GM06990 (cell line): ENCODE data around the gene GPR6.

ENCODE experiments used
- DNase-seq: peaks from one replicate; pipeline ENCODE4 v3.0.0-alpha.2; 2011; ENCODE audit not compliant: insufficient read length; ENCODE audit errors: extremely low read depth
- H3K27me3 ChIP-seq: replicated peaks from 2 replicates; pipeline ENCODE4 v1.6.0; 2011; ENCODE audit warnings: low read length; ENCODE audit not compliant: control insufficient read depth, insufficient read depth
- H3K36me3 ChIP-seq: 2 replicates; pipeline ENCODE4 v1.5.1; 2011; ENCODE audit warnings: low read length; ENCODE audit not compliant: control insufficient read depth, insufficient read depth
- H3K4me3 ChIP-seq: replicated peaks from 2 replicates; pipeline ENCODE4 v1.5.1; 2011; ENCODE audit warnings: low read depth, mild to moderate bottlenecking, control low read depth, low read length
- TF ChIP-seq, protein P1 (sequence below): IDR thresholded peaks from 2 replicates; pipeline ENCODE4 v1.5.1; 2011; ENCODE audit warnings: low read length, control low read depth, mild to moderate bottlenecking, inconsistent platforms; ENCODE audit not compliant: insufficient read depth, poor library complexity, severe bottlenecking

The GPR6 gene

DNA sequence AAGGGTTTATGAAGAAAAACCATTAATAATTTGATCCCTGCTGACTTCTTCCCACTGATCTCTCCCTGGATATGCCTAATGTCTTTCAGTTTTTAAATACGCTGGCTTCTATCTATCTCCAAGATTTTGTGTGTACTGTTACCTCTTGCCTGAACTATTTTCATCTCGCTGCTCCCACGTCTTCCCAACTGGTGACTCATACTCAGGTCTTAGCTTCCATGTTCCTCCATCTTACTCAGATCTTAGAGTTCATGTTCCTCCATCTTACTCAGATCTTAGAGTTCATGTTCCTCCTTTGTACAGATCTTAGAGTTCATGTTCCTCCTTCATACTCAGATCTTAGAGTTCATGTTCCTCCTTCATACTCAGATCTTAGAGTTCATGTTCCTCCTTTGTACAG lies 21.6 kb downstream of the GPR6 start:
- H3K4me3 ChIP-seq = no peak overlapping the region
- H3K27me3 ChIP-seq = no peaks in the 10 kb centered on the region
- no peak for DNase-seq
- TF ChIP-seq, protein P1, sequence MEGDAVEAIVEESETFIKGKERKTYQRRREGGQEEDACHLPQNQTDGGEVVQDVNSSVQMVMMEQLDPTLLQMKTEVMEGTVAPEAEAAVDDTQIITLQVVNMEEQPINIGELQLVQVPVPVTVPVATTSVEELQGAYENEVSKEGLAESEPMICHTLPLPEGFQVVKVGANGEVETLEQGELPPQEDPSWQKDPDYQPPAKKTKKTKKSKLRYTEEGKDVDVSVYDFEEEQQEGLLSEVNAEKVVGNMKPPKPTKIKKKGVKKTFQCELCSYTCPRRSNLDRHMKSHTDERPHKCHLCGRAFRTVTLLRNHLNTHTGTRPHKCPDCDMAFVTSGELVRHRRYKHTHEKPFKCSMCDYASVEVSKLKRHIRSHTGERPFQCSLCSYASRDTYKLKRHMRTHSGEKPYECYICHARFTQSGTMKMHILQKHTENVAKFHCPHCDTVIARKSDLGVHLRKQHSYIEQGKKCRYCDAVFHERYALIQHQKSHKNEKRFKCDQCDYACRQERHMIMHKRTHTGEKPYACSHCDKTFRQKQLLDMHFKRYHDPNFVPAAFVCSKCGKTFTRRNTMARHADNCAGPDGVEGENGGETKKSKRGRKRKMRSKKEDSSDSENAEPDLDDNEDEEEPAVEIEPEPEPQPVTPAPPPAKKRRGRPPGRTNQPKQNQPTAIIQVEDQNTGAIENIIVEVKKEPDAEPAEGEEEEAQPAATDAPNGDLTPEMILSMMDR = no peak
- H3K36me3 ChIP-seq = no peaks in the 10 kb centered on the region

DNA sequence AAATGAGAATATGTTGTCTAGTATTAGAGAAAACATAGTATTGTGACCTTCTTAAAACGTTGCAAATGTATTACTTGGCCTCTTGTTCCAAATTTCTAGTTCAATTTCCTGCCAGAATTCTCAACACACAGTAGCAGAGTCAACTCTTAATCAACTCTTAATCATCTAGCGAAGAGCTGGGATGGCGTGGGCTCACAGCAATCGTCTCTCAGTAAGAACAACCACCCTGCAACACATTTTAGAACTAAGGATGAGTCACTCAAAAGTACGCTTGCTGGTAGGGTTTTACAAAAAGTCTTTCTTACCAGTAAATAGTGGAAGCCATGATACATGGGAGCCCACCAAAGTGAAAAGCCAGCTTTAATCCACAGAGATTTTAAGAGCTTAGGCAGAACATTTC lies 24.6 kb downstream of the GPR6 start:
- H3K4me3 ChIP-seq = no peak overlapping the region
- no peaks in the 10 kb centered on the region for H3K27me3 ChIP-seq
- DNase-seq = no peak
- TF ChIP-seq, protein P1 = no peak
- no peaks in the 10 kb centered on the region for H3K36me3 ChIP-seq

DNA sequence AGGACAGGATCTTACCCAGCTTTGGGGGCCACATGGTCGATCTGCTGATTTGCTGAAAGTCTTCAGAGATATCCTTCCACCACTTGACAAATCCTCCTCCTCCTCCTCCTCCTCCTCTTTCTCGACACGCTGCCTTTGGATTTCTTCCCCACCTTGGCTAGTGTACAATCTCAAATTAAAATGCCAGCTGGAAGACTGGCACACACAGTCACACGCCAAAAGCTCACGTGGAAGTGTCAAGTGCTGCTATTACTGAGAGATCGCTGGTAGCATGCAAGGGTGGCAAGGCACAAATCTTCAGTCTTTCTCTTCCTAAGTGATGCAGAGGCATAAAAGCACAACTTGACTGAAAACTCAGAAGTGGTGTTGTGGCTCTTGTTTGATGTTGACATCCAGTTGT lies 35.3 kb downstream of the GPR6 start:
- Histone ChIP-seq H3K36me3 (no peaks in the 10 kb centered on the region), H3K27me3 (no peaks in the 10 kb centered on the region), H3K4me3 (no peak overlapping the region)
- DNase-seq = no peak
- TF ChIP-seq, protein P1 = no peak

DNA sequence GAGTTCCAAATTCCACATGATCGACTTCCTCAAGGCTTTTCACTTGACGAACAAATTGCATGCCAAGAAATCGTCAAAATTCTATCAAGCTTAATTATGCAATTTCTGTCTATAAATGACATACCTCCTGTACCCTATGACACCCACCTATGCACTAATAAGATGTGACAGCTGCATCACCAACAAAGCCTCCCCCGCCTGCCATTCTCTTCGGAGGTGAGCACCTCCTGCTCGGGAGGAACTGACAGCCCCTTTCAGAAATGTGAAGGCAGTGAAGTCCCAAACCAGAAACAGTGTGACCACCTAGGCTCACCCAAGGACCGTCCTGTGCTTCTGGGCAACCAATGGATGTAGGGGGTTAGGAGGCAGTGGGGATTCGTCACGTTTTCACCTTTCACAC lies 37.1 kb downstream of the GPR6 start:
- Histone ChIP-seq H3K27me3 (no peaks in the 10 kb centered on the region), H3K4me3 (no peak overlapping the region), H3K36me3 (no peaks in the 10 kb centered on the region)
- DNase-seq = no peak
- TF ChIP-seq, protein P1 = no peak

DNA sequence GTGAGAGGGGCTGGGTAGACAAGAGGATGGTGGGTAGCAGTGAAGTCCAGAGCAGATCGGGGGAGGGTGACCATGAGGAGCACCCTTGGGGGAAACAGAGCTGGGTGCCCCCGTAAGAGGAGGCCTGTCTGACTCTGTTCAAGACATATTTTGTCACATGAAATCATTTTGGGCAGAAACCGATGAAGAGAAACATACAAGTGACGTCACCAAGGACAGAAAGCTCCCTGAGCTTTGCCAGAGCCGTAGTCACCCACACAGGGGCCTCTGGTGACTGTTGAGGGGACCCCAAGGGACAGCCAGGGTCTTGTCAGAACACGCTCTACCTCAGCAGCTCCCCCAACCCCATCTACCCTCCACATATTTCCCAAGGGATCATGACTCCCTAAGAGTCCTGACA lies 39.2 kb downstream of the GPR6 start:
- TF ChIP-seq, protein P1 = no peak
- no peak for DNase-seq
- Histone ChIP-seq H3K4me3 (no peak overlapping the region), H3K36me3 (no peaks in the 10 kb centered on the region), H3K27me3 (no peaks in the 10 kb centered on the region)

DNA sequence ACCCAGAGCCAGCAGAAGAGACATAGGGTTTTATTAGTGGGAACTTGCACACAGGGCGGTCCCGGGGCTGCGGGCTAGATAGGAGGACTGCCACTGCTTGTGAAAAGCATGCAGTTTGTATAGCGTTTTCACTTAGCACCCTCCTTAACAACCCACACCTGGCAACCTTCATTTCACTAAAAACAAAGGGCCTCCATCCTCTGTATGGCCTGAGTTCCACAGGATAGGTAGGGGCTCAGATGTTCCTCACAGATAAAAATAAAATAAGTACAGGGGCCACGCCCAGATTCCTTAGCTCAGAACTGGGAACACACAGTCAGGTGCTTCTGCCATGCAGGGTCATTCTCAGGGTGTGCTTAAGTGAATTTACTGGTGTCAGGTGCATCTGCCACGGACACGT lies 39.8 kb downstream of the GPR6 start:
- TF ChIP-seq, protein P1 = no peak
- Histone ChIP-seq H3K36me3 (no peaks in the 10 kb centered on the region), H3K4me3 (no peak overlapping the region), H3K27me3 (no peaks in the 10 kb centered on the region)
- no peak for DNase-seq
